HL-60 (cell line): ENCODE results near the gene HCLS1.
A peak's percentile ranks its signal among the peaks of the same experiment; 100 is the strongest.

Source experiments
- DNase-seq, 2 experiments: peaks; one replicate each; pipeline ENCODE4 v3.0.0-alpha.2; 2010 to 2020; ENCODE audit warnings: low read depth in 1 of 2, low spot score in 1 of 2
- H3K27ac ChIP-seq: fragments of 250-450 bp; sonication (Bioruptor Pico); replicated peaks from 2 replicates; pipeline ENCODE4 v1.5.1; 2020; ENCODE audit warnings: mild to moderate bottlenecking, moderate library complexity
- H3K27me3 ChIP-seq: fragments of 250-450 bp; sonication (Bioruptor Pico); 2 replicates; pipeline ENCODE4 v1.5.1; 2021; ENCODE audit warnings: mild to moderate bottlenecking, moderate library complexity; ENCODE audit not compliant: insufficient read depth, poor library complexity, severe bottlenecking
- H3K4me3 ChIP-seq: replicated peaks from 2 replicates; pipeline ENCODE4 v1.5.1; 2011; ENCODE audit warnings: mild to moderate bottlenecking, control low read depth, low read length; ENCODE audit not compliant: insufficient read depth
- CTCF ChIP-seq: IDR thresholded peaks from one replicate; pipeline ENCODE4 v1.5.1; 2011; ENCODE audit warnings: low read length, control low read depth, inconsistent platforms; ENCODE audit not compliant: insufficient read depth
- GABPA ChIP-seq: IDR thresholded peaks from 2 replicates; pipeline ENCODE4 v1.6.1; 2012; ENCODE audit warnings: low read depth
- POLR2AphosphoS5 ChIP-seq: IDR thresholded peaks from 2 replicates; pipeline ENCODE4 v1.6.1; 2012; ENCODE audit warnings: low read depth
- SPI1 ChIP-seq: IDR thresholded peaks from 2 replicates; pipeline ENCODE4 v1.6.1; 2012; ENCODE audit warnings: low read depth, mild to moderate bottlenecking, borderline replicate concordance
- long read RNA-seq: library from polyadenylated mRNA; unstranded; transcript quantifications from one replicate; pipeline ENCODE4 v2.0.0, GENCODE V29; 2020
- TF ChIP-seq, protein P1 (sequence below): IDR thresholded peaks from 2 replicates; pipeline ENCODE4 v1.6.1; 2012; ENCODE audit warnings: low read depth; ENCODE audit not compliant: insufficient replicate concordance

Gene HCLS1, protein sequence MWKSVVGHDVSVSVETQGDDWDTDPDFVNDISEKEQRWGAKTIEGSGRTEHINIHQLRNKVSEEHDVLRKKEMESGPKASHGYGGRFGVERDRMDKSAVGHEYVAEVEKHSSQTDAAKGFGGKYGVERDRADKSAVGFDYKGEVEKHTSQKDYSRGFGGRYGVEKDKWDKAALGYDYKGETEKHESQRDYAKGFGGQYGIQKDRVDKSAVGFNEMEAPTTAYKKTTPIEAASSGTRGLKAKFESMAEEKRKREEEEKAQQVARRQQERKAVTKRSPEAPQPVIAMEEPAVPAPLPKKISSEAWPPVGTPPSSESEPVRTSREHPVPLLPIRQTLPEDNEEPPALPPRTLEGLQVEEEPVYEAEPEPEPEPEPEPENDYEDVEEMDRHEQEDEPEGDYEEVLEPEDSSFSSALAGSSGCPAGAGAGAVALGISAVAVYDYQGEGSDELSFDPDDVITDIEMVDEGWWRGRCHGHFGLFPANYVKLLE
- long read RNA-seq, transcript HCLS1-201 (14 exons, 2,000 nt) = major isoform, 550 of 649 reads
- long read RNA-seq, transcript HCLS1-207 (5 exons, 1,069 nt) = minor isoform, 14 of 649 reads
- long read RNA-seq, transcript HCLS1-202 (13 exons, 1,560 nt) = minor isoform, 9 of 649 reads
- long read RNA-seq, partial matches to known transcripts = 21 of 649 reads
- long read RNA-seq, other reads (novel, unspliced or antisense) = 50 of 649 reads

GRCh38 chr3:121660356-121661171, at the start of gene HCLS1:
TSS of gene HCLS1 (minus strand) at chr3:121660903. CDS start at chr3:121658347, 2,556 bp downstream.
- H3K27ac ChIP-seq = peak within 1 kb of the TSS; percentile 87
- no peaks in the 10 kb centered on the region for H3K27me3 ChIP-seq
- peak within 1 kb of the TSS; percentile 53 for H3K4me3 ChIP-seq
- TF ChIP-seq POLR2AphosphoS5 = peak; percentile 99
- TF ChIP-seq CTCF = no peak
- TF ChIP-seq, protein P1, sequence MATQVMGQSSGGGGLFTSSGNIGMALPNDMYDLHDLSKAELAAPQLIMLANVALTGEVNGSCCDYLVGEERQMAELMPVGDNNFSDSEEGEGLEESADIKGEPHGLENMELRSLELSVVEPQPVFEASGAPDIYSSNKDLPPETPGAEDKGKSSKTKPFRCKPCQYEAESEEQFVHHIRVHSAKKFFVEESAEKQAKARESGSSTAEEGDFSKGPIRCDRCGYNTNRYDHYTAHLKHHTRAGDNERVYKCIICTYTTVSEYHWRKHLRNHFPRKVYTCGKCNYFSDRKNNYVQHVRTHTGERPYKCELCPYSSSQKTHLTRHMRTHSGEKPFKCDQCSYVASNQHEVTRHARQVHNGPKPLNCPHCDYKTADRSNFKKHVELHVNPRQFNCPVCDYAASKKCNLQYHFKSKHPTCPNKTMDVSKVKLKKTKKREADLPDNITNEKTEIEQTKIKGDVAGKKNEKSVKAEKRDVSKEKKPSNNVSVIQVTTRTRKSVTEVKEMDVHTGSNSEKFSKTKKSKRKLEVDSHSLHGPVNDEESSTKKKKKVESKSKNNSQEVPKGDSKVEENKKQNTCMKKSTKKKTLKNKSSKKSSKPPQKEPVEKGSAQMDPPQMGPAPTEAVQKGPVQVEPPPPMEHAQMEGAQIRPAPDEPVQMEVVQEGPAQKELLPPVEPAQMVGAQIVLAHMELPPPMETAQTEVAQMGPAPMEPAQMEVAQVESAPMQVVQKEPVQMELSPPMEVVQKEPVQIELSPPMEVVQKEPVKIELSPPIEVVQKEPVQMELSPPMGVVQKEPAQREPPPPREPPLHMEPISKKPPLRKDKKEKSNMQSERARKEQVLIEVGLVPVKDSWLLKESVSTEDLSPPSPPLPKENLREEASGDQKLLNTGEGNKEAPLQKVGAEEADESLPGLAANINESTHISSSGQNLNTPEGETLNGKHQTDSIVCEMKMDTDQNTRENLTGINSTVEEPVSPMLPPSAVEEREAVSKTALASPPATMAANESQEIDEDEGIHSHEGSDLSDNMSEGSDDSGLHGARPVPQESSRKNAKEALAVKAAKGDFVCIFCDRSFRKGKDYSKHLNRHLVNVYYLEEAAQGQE = peak; percentile 79
- peak; percentile 62; the same call in 1 of the 2 replicates for TF ChIP-seq GABPA
- TF ChIP-seq SPI1 = peak; percentile 94
- DNase-seq = peak; percentile 50 to 92

GRCh38 chr3:121710347-121710746, 49.6 kb upstream of the HCLS1 start:
- Histone ChIP-seq H3K4me3 (no peak overlapping the region), H3K27ac (no peak overlapping the region), H3K27me3 (no peaks in the 10 kb centered on the region)
- no peak for TF ChIP-seq SPI1
- DNase-seq = no peak

DNA sequence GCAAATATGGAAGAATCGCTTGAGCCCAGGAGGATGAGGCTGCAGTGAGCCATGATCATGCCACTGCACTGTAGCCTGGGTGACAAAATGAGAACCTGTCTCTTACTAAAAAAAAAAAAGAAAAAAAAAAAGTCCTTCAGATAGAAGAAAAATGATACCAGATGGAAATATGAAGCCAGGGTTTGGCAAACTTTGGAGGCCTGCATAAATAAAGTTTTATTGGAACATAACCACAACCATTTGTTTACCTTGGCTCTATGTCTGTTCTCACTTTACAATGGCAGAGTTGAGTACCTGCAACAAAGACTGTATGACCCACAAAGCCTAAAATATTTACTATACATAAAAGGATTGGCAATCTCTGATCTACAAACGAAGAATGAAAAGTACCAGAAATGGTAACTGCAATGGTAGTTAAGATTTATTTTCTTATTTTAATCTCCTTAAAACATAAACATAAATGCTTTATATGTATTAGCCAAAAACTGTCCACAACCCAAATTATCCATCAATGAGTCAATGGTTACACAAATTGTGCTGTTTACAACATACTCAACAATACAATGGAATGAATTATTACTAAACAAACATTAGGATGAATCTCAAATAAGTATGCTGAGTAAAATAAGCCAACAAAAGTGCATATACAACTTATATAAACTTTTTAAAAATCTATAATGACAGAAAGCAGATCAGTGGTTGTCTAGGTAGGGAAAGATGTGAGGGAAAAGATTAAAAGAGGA, 47.0 kb upstream of the HCLS1 start:
- no peak overlapping the region for H3K4me3 ChIP-seq
- no peak overlapping the region for H3K27ac ChIP-seq
- H3K27me3 ChIP-seq = no peaks in the 10 kb centered on the region
- TF ChIP-seq POLR2AphosphoS5 (no peak), SPI1 (no peak), GABPA (no peak), CTCF (no peak)
- TF ChIP-seq, protein P1 = no peak
- no peak for DNase-seq
